Measurements from ENCODE around the gene BCR. TPM values are rescaled to one million over a fixed set of nuclear protein-coding genes. Genes with fewer than 3 reads are reported as not detected.
A peak's percentile ranks its signal among the peaks of the same experiment; 100 is the strongest.

BCR gene
- total and polyA plus RNA-seq, 12 donors: 10.9 to 33.4 (median 25.8) TPM

GRCh38 chr22:23184100-23184763, 3.9 kb downstream of the BCR start:
- ATAC-seq (no peak), DNase-seq (no peak)
- WGBS, 2 donors: 87 to 93% methylated on average over 3 of the region's 3 CpGs
- H3K4me1 ChIP-seq: peaks cover 9 to 69% (median 44%) of the 10 kb centered on the region in 9 donors
- peaks cover 0 to 8% (median 0%) of the 10 kb centered on the region in 9 donors for H3K36me3 ChIP-seq
- TF ChIP-seq CTCF (IDR thresholded peaks at IDR 0.05): no peak
- H3K9me3 ChIP-seq: no peaks in the 10 kb centered on the region
- peak overlapping the region in 3 of 10 donors; percentile 67 to 72 (median 72) for H3K4me3 ChIP-seq
- H3K27ac ChIP-seq: peak overlapping the region in 1 of 10 donors; percentile 80
- no peaks in the 10 kb centered on the region for H3K27me3 ChIP-seq
- intact Hi-C loops (cut with DNase I): loop anchor here in 9 of 10 donors (2.0 to 10.0 kb wide), 8 partner anchors 15 to 341 kb away; no protein-coding TSS in a partner anchor

- DNase-seq: no peak
Observed at GRCh38 chr22:23184764-23185113, 4.4 kb downstream of the BCR start.

GRCh38 chr22:23187211-23187610, 6.9 kb downstream of the BCR start:
- Histone ChIP-seq H3K36me3 (peaks cover 0 to 24% (median 0%) of the 10 kb centered on the region in 9 donors), H3K27me3 (no peaks in the 10 kb centered on the region), H3K4me3 (no peak overlapping the region), H3K27ac (no peak overlapping the region), H3K9me3 (no peaks in the 10 kb centered on the region), H3K4me1 (peaks cover 4 to 66% (median 43%) of the 10 kb centered on the region in 9 donors)
- DNase-seq (no peak), ATAC-seq (no peak)
- 62 to 65% methylated on average over 4 of the region's 4 CpGs for WGBS, 2 donors
- no peak for TF ChIP-seq CTCF (IDR thresholded peaks at IDR 0.05)
- intact Hi-C loops (cut with DNase I): loop anchor here in 4 of 10 donors (5.0 to 10.0 kb wide), 3 partner anchors 48 to 338 kb away; no protein-coding TSS in a partner anchor

More at GRCh38 chr22:23184764-23185113, 4.4 kb downstream of the BCR start:
- Histone ChIP-seq H3K4me1 (peaks cover 9 to 66% (median 39%) of the 10 kb centered on the region in 9 donors), H3K4me3 (no peak overlapping the region), H3K27me3 (no peaks in the 10 kb centered on the region), H3K9me3 (no peaks in the 10 kb centered on the region), H3K36me3 (peaks cover 0 to 11% (median 0%) of the 10 kb centered on the region in 9 donors), H3K27ac (peak overlapping the region in 1 of 10 donors; percentile 80)
- WGBS, 2 donors: 72 to 73% methylated on average over 5 of the region's 5 CpGs
- no peak for TF ChIP-seq CTCF (IDR thresholded peaks at IDR 0.05)
- intact Hi-C loops (cut with DNase I): loop anchor here in 9 of 10 donors (2.0 to 10.0 kb wide), 8 partner anchors 14 to 340 kb away; no protein-coding TSS in a partner anchor
- ATAC-seq: no peak

- intact Hi-C loops (cut with DNase I): loop anchor here in 4 of 10 donors (5.0 to 10.0 kb wide), 3 partner anchors 47 to 337 kb away; no protein-coding TSS in a partner anchor
- no peaks in the 10 kb centered on the region for H3K27me3 ChIP-seq
- peak in 1 of 8 donors; percentile 24 for ATAC-seq
- WGBS, 2 donors: 73 to 80% methylated on average over 7 of the region's 7 CpGs
- DNase-seq: no peak
- no peak overlapping the region for H3K4me3 ChIP-seq
- H3K36me3 ChIP-seq: peaks cover 0 to 24% (median 0%) of the 10 kb centered on the region in 9 donors
- H3K9me3 ChIP-seq: no peaks in the 10 kb centered on the region
- no peak for TF ChIP-seq CTCF (IDR thresholded peaks at IDR 0.05)
- no peak overlapping the region for H3K27ac ChIP-seq
- H3K4me1 ChIP-seq: peaks cover 0 to 64% (median 43%) of the 10 kb centered on the region in 9 donors
Observed at GRCh38 chr22:23187871-23188700, 7.8 kb downstream of the BCR start.
